Trophoblast cell (in vitro differentiated cells and primary cell): ENCODE measurements around the gene ABCG2.

ENCODE experiments used
- DNase-seq, 2 donors: peaks; one replicate each; pipeline ENCODE4 v3.0.0-alpha.2; 2016
- H2AFZ ChIP-seq: 2 replicates; pipeline ENCODE4 v1.6.1; 2013; ENCODE audit warnings: low read length, moderate library complexity, mild to moderate bottlenecking; ENCODE audit not compliant: insufficient read depth, poor library complexity
- H2AK5ac ChIP-seq: 2 replicates; pipeline ENCODE4 v1.6.1; 2013; ENCODE audit warnings: mild to moderate bottlenecking, low read length
- H2BK120ac ChIP-seq: 2 replicates; pipeline ENCODE4 v1.6.1; 2013; ENCODE audit warnings: low read length, mild to moderate bottlenecking, moderate library complexity; ENCODE audit not compliant: insufficient read depth, poor library complexity
- H2BK12ac ChIP-seq: 2 replicates; pipeline ENCODE4 v1.6.1; 2013; ENCODE audit warnings: mild to moderate bottlenecking, low read length, moderate library complexity
- H2BK5ac ChIP-seq: 2 replicates; pipeline ENCODE4 v1.6.1; 2013; ENCODE audit warnings: low read length, low read depth, moderate library complexity, mild to moderate bottlenecking; ENCODE audit not compliant: poor library complexity
- H3K14ac ChIP-seq: 2 replicates; pipeline ENCODE4 v1.6.1; 2013; ENCODE audit warnings: mild to moderate bottlenecking, low read length
- H3K18ac ChIP-seq: 2 replicates; pipeline ENCODE4 v1.6.1; 2013; ENCODE audit warnings: mild to moderate bottlenecking, low read length
- H3K23ac ChIP-seq: 2 replicates; pipeline ENCODE4 v1.6.1; 2013; ENCODE audit warnings: low read length
- H3K27ac ChIP-seq: 2 replicates; pipeline ENCODE4 v1.5.1; 2013; ENCODE audit warnings: low read depth, mild to moderate bottlenecking, inconsistent platforms, low read length, moderate library complexity
- H3K27me3 ChIP-seq: 2 replicates; pipeline ENCODE4 v1.6.1; 2013; ENCODE audit warnings: inconsistent platforms, mild to moderate bottlenecking, low read length, moderate library complexity; ENCODE audit not compliant: insufficient read depth
- H3K36me3 ChIP-seq, 2 experiments: 1 replicate in 1 of 2; 2 replicates in 1 of 2; pipeline ENCODE4 v1.6.1; 2013; ENCODE audit warnings: low read length in 2 of 2, mild to moderate bottlenecking in 2 of 2, moderate library complexity in 1 of 2; ENCODE audit not compliant: insufficient read depth in 2 of 2, control insufficient read depth in 1 of 2
- H3K4ac ChIP-seq: 2 replicates; pipeline ENCODE4 v1.6.1; 2013; ENCODE audit warnings: low read depth, mild to moderate bottlenecking, low read length, moderate library complexity
- H3K4me1 ChIP-seq, 2 experiments: 1 replicate in 1 of 2; 2 replicates in 1 of 2; pipeline ENCODE4 v1.6.1; 2013; ENCODE audit warnings: low read length in 2 of 2, mild to moderate bottlenecking in 2 of 2, moderate library complexity in 1 of 2; ENCODE audit not compliant: insufficient read depth in 2 of 2, control insufficient read depth in 1 of 2
- H3K4me2 ChIP-seq: 2 replicates; pipeline ENCODE4 v1.6.1; 2013; ENCODE audit warnings: inconsistent platforms, mild to moderate bottlenecking, low read length, moderate library complexity
- H3K4me3 ChIP-seq: 2 replicates; pipeline ENCODE4 v1.5.1; 2013; ENCODE audit warnings: mild to moderate bottlenecking, low read depth, low read length, inconsistent platforms
- H3K79me1 ChIP-seq: one replicate; pipeline ENCODE4 v1.6.1; 2013; ENCODE audit warnings: low read length
- H3K79me2 ChIP-seq: 2 replicates; pipeline ENCODE4 v1.6.1; 2013; ENCODE audit warnings: low read length, mild to moderate bottlenecking; ENCODE audit not compliant: control insufficient read depth, insufficient read depth, poor library complexity
- H3K9ac ChIP-seq: 2 replicates; pipeline ENCODE4 v1.6.1; 2013; ENCODE audit warnings: mild to moderate bottlenecking, low read length
- H3K9me3 ChIP-seq: 2 replicates; pipeline ENCODE4 v1.6.1; 2013; ENCODE audit warnings: low read depth, mild to moderate bottlenecking, control low read depth, inconsistent platforms, low read length; ENCODE audit not compliant: insufficient read depth
- H4K12ac ChIP-seq: 2 replicates; pipeline ENCODE4 v1.6.1; 2013; ENCODE audit warnings: low read depth, mild to moderate bottlenecking, low read length, moderate library complexity
- H4K8ac ChIP-seq: 2 replicates; pipeline ENCODE4 v1.6.1; 2013; ENCODE audit warnings: low read depth, mild to moderate bottlenecking, low read length, moderate library complexity
- H4K91ac ChIP-seq: one replicate; pipeline ENCODE4 v1.6.1; 2013; ENCODE audit warnings: low read depth, mild to moderate bottlenecking, low read length, moderate library complexity
- WGBS: extraction: QIAGEN DNeasy Blood & Tissue Kit; methylation state at CpG from one replicate; pipeline ENCODE4 v1.1.7; 2013; ENCODE audit warnings: missing lambda C conversion rate; ENCODE audit not compliant: insufficient read length, insufficient coverage; ENCODE audit errors: extremely low coverage; 5-methylcytosine and 5-hydroxymethylcytosine counted together

ABCG2 gene

GRCh38 chr4:88097301-88097700 lies 61.1 kb downstream of the ABCG2 start:
- Histone ChIP-seq H4K8ac (no peak overlapping the region), H3K79me2 (no peaks in the 10 kb centered on the region), H4K12ac (no peak overlapping the region), H3K4me1 (no peaks in the 10 kb centered on the region), H2BK120ac (no peak overlapping the region), H2AFZ (no peak overlapping the region), H3K4me3 (no peak overlapping the region), H3K36me3 (peaks cover 2 to 14% of the 10 kb centered on the region in 2 experiments), H3K27me3 (no peaks in the 10 kb centered on the region), H3K14ac (no peak overlapping the region), H4K91ac (no peak overlapping the region), H3K18ac (no peak overlapping the region), H3K23ac (no peak overlapping the region), H3K79me1 (no peaks in the 10 kb centered on the region), H3K4me2 (no peak overlapping the region), H3K9me3 (no peaks in the 10 kb centered on the region), H3K4ac (no peak overlapping the region), H2BK12ac (no peak overlapping the region), H3K9ac (no peak overlapping the region), H2AK5ac (no peak overlapping the region), H3K27ac (no peak overlapping the region), H2BK5ac (no peak overlapping the region)
- WGBS: no CpG with 5 or more reads among the region's 2 CpGs
- DNase-seq: peak in 1 of 2 donors; percentile 15

GRCh38 chr4:88093874-88094273 lies 64.6 kb downstream of the ABCG2 start:
- no peak overlapping the region for H2BK120ac ChIP-seq
- H2BK12ac ChIP-seq: no peak overlapping the region
- no peak overlapping the region for H3K18ac ChIP-seq
- H3K9me3 ChIP-seq: no peaks in the 10 kb centered on the region
- no peak overlapping the region for H3K4me3 ChIP-seq
- H4K12ac ChIP-seq: no peak overlapping the region
- no peak overlapping the region for H3K14ac ChIP-seq
- no peaks in the 10 kb centered on the region for H3K4me1 ChIP-seq
- no peak overlapping the region for H2BK5ac ChIP-seq
- H3K36me3 ChIP-seq: peaks cover 2 to 10% of the 10 kb centered on the region in 2 experiments
- no peaks in the 10 kb centered on the region for H3K79me1 ChIP-seq
- H3K4me2 ChIP-seq: no peak overlapping the region
- no peak overlapping the region for H3K23ac ChIP-seq
- H2AFZ ChIP-seq: no peak overlapping the region
- no peak for DNase-seq
- no peak overlapping the region for H2AK5ac ChIP-seq
- no peaks in the 10 kb centered on the region for H3K79me2 ChIP-seq
- H3K27me3 ChIP-seq: no peaks in the 10 kb centered on the region
- WGBS: no CpG with 5 or more reads among the region's 5 CpGs
- no peak overlapping the region for H3K27ac ChIP-seq
- no peak overlapping the region for H4K8ac ChIP-seq
- H3K4ac ChIP-seq: no peak overlapping the region
- H3K9ac ChIP-seq: no peak overlapping the region
- no peak overlapping the region for H4K91ac ChIP-seq

DNA sequence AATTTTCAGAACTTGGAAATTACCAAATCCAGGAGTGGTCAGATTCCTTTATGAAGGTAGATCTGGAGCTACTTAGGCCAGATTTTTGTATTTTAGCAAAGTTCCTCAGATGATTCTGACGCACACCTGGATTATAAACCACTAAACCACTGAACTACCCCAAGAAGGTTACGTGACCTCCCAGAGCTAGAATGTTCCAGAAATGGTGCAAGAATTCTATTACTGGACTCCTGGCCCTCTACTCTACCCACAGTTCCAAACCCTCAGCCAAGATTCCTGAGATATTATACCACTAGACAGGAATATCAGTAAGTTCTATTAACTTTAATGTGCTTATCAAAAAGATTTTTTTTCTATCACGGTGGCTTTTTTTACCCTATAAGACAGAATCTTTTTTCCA lies 67.1 kb downstream of the ABCG2 start:
- H3K36me3 ChIP-seq: peaks cover 0 to 6% of the 10 kb centered on the region in 2 experiments
- no peak overlapping the region for H2AK5ac ChIP-seq
- no peak overlapping the region for H4K12ac ChIP-seq
- H3K27ac ChIP-seq: no peak overlapping the region
- H2AFZ ChIP-seq: no peak overlapping the region
- no peak overlapping the region for H3K18ac ChIP-seq
- H3K4ac ChIP-seq: no peak overlapping the region
- no peak overlapping the region for H2BK120ac ChIP-seq
- H3K27me3 ChIP-seq: no peaks in the 10 kb centered on the region
- DNase-seq: no peak
- H3K4me1 ChIP-seq: no peaks in the 10 kb centered on the region
- no peak overlapping the region for H3K14ac ChIP-seq
- H2BK5ac ChIP-seq: no peak overlapping the region
- no peak overlapping the region for H4K91ac ChIP-seq
- no peak overlapping the region for H3K9ac ChIP-seq
- no CpG with 5 or more reads among the region's 3 CpGs for WGBS
- no peak overlapping the region for H3K4me3 ChIP-seq
- no peaks in the 10 kb centered on the region for H3K9me3 ChIP-seq
- H3K79me1 ChIP-seq: no peaks in the 10 kb centered on the region
- no peak overlapping the region for H4K8ac ChIP-seq
- no peak overlapping the region for H3K23ac ChIP-seq
- H3K79me2 ChIP-seq: no peaks in the 10 kb centered on the region
- no peak overlapping the region for H3K4me2 ChIP-seq
- no peak overlapping the region for H2BK12ac ChIP-seq

- Histone ChIP-seq H2BK120ac (no peak overlapping the region), H2AK5ac (no peak overlapping the region), H4K12ac (no peak overlapping the region), H3K9ac (no peak overlapping the region), H3K4me2 (no peak overlapping the region), H3K23ac (no peak overlapping the region), H2BK5ac (no peak overlapping the region), H3K18ac (no peak overlapping the region), H3K4ac (no peak overlapping the region), H3K4me1 (peaks cover 2 to 3% of the 10 kb centered on the region in 2 experiments), H3K27ac (no peak overlapping the region), H3K14ac (no peak overlapping the region), H3K9me3 (no peaks in the 10 kb centered on the region), H4K8ac (no peak overlapping the region), H3K79me2 (no peaks in the 10 kb centered on the region), H3K27me3 (no peaks in the 10 kb centered on the region), H2AFZ (no peak overlapping the region), H2BK12ac (no peak overlapping the region), H4K91ac (no peak overlapping the region), H3K79me1 (peaks cover 2% of the 10 kb centered on the region), H3K36me3 (peaks cover 0 to 4% of the 10 kb centered on the region in 2 experiments), H3K4me3 (no peak overlapping the region)
- no peak for DNase-seq
Observed at GRCh38 chr4:88090898-88091297, 67.5 kb downstream of the ABCG2 start.
